ES-I3 (cell line): Measurements from ENCODE around the gene CKM.
"Not testable (repeated sequence)": the region's sequence is repeated elsewhere in the genome, so short reads cannot be mapped to it uniquely, and the experiment has no call there.

Experiments used
- H3K36me3 ChIP-seq: 2 replicates; pipeline ENCODE4 v1.6.1; 2013; ENCODE audit warnings: mild to moderate bottlenecking, low read length, control low read depth, moderate library complexity; ENCODE audit not compliant: insufficient read depth
- H3K4me1 ChIP-seq: 2 replicates; pipeline ENCODE4 v1.6.1; 2013; ENCODE audit warnings: mild to moderate bottlenecking, control low read depth, low read length; ENCODE audit not compliant: insufficient read depth
- H3K9ac ChIP-seq: 2 replicates; pipeline ENCODE4 v1.6.1; 2013; ENCODE audit warnings: low read depth, mild to moderate bottlenecking, low read length, moderate library complexity
- H3K9me3 ChIP-seq: 2 replicates; pipeline ENCODE4 v1.6.1; 2013; ENCODE audit warnings: mild to moderate bottlenecking, low read length, moderate library complexity; ENCODE audit not compliant: control insufficient read depth, insufficient read depth

CKM gene

DNA sequence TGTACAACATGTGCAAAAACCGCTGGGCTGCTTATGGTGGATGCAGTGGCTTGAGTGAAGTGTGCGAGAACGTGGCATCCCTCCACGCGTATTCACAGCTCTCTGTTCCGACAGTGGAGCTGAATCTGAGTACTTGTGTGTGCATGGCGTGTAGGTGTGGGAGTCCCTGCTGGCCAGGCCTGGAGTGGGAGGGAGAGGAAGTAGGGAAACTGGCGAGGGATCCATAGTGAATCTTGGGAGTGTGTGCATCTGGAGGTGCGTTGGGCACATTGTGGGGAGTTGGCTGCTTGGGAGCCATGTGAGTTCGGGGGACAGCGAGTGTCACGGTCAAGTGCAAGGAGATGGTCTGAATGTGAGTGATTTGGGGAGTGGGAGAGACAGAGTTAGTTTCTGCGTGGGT lies 20.2 kb upstream of the CKM start:
- H3K4me1 ChIP-seq, result no peaks in the 10 kb centered on the region; the same call in 1 of the 2 replicates
- no peaks in the 10 kb centered on the region for H3K9me3 ChIP-seq
- H3K36me3 ChIP-seq, result no peaks in the 10 kb centered on the region
- H3K9ac ChIP-seq, result no peak overlapping the region

DNA sequence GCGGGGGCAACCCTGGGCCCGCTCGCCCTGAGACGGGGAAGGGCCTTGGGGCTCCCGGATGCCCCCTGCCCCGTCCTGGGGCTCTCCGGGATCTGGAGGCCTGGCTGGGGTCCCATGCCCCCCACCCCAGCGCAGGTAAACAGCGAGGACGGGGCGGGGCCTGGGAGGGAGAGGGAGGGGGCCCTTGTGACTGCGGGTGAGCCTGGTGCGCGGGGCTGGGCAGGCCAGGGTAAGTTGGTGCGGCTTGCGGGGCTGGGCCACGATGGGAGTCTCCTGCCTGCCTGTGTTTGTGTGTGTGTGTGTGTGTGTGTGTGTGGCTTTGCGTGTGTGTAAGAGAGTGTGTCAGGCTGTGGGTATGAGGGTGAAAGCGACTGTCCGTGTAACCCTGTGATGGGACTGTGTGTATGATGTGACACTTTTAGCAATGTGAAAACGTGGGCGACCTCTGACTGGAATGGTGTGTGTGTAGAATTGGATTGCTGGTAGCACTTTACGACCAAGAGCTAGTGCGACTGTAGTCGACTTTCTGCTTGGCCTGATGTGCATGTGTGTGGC lies 18.3 kb upstream of the CKM start:
- H3K9me3 ChIP-seq, result no peaks in the 10 kb centered on the region
- no peaks in the 10 kb centered on the region; the same call in 1 of the 2 replicates for H3K4me1 ChIP-seq
- H3K36me3 ChIP-seq, result no peaks in the 10 kb centered on the region
- peak overlapping the region; percentile 92 for H3K9ac ChIP-seq

GRCh38 chr19:45340232-45340898 lies 17.7 kb upstream of the CKM start, which contains the start of gene KLC3:
Gene KLC3, plus strand, starts transcription at chr19:45340750. Its CDS starts 4,792 bp downstream, at chr19:45345542.
- H3K9ac ChIP-seq, result peak within 1 kb of the TSS; percentile 92
- H3K4me1 ChIP-seq, result no peaks in the 10 kb centered on the region; the same call in 1 of the 2 replicates
- H3K9me3 ChIP-seq, result no peaks in the 10 kb centered on the region
- H3K36me3 ChIP-seq, result no peaks in the 10 kb centered on the region

GRCh38 chr19:45339629-45340028 lies 17.0 kb upstream of the CKM start:
- no peak overlapping the region for H3K9ac ChIP-seq
- no peaks in the 10 kb centered on the region; the same call in 1 of the 2 replicates for H3K4me1 ChIP-seq
- no peaks in the 10 kb centered on the region for H3K36me3 ChIP-seq
- no peaks in the 10 kb centered on the region for H3K9me3 ChIP-seq

GRCh38 chr19:45336696-45337251 lies 14.1 kb upstream of the CKM start:
- no peaks in the 10 kb centered on the region for H3K36me3 ChIP-seq
- H3K9ac ChIP-seq, result no peak overlapping the region
- H3K9me3 ChIP-seq, result no peaks in the 10 kb centered on the region
- H3K4me1 ChIP-seq, result no peaks in the 10 kb centered on the region; the same call in 1 of the 2 replicates

DNA sequence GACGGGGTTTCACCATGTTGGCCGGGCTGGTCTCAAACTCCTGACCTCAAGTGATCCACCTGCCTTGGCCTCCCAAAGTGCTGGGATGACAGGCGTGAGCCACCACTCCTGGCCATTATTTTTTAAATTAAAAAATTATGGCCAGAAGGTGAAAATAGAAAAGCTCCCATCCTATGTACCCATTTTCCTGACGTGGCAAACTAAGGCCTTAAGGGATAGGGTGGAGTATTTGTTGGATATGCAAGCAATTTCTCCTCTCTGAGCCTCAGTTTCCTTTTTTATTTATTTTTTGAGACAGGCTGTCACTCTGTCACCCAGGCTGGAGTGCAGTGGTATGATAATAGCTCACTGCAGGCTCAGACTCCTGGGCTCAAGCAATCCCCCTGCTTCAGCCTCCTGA lies 12.2 kb upstream of the CKM start:
- not testable (repeated sequence) for H3K9me3 ChIP-seq, H3K36me3 ChIP-seq, H3K4me1 ChIP-seq, H3K9ac ChIP-seq

DNA sequence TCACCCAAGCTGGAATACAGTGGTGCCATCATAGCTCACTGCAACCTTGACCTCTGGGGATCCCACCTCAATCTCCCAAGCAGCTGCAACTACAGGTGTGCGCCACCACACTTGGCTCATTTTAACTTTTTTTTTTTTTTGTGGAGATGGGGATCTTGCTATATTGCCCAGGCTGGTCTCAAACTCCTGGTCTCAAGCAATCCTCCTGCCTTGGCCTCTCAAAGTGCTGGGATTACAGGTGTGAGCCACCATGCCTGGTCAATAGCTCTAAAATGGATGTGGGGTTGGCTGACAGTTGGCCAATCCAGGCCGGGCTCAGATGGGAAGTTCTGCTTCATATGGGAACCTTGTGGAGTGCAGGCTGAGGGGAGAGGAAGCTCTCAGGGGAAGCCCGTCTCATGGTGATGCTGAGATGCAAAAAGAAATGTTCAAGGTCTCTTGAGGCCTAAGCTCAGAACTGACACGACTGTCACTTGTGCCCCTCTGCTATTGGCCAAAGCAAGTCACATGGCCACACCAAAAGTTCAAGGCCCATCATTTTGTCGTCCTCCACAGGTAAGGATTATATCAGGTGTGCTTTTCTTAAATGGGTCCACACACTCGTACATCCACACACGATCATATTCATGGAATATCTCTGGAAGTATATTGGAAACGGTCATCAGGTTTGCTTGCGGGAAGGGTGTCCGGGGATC lies 11.1 kb upstream of the CKM start:
- Histone ChIP-seq H3K4me1 (no peaks in the 10 kb centered on the region), H3K36me3 (no peaks in the 10 kb centered on the region), H3K9ac (no peak overlapping the region), H3K9me3 (no peaks in the 10 kb centered on the region)

GRCh38 chr19:45331411-45331810 lies 8.7 kb upstream of the CKM start:
- no peaks in the 10 kb centered on the region for H3K9me3 ChIP-seq
- no peaks in the 10 kb centered on the region for H3K36me3 ChIP-seq
- no peak overlapping the region for H3K9ac ChIP-seq
- H3K4me1 ChIP-seq, result no peaks in the 10 kb centered on the region

GRCh38 chr19:45327404-45328143 lies 4.9 kb upstream of the CKM start:
- H3K36me3 ChIP-seq, result no peaks in the 10 kb centered on the region
- peaks cover 8% of the 10 kb centered on the region; the same call in 1 of the 2 replicates for H3K4me1 ChIP-seq
- H3K9ac ChIP-seq, result no peak overlapping the region
- no peaks in the 10 kb centered on the region for H3K9me3 ChIP-seq

DNA sequence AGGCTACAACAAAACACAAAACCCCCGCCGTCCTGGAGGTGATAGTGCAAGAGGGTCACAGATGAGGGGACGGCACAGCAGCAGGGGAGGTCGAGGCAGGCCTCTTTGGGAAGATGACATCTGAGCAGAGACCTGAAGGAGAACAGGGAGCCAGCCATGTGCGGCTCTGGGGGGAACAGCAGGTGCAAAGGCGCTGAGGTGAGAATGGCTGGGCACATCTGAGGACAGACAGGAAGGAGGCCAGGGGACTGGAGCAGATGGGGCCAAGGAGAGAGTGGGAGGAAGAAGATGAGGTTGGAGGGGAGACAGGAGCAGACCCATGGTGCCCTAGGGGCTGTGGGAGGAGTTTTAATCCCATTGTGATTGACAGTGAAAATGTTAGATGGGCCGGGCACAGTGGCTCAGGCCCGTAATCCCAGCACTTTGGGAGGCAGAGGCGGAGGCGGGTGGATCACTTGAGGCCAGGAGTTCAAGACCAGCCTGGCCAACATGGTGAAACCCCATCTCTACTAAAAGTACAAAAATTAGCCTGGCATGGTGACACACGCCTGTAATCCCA lies 1.8 kb upstream of the CKM start:
- Histone ChIP-seq H3K36me3 (no peaks in the 10 kb centered on the region), H3K9ac (peak overlapping the region; percentile 65; the same call in 1 of the 2 replicates), H3K4me1 (peaks cover 14% of the 10 kb centered on the region; the same call in 1 of the 2 replicates), H3K9me3 (no peaks in the 10 kb centered on the region)

DNA sequence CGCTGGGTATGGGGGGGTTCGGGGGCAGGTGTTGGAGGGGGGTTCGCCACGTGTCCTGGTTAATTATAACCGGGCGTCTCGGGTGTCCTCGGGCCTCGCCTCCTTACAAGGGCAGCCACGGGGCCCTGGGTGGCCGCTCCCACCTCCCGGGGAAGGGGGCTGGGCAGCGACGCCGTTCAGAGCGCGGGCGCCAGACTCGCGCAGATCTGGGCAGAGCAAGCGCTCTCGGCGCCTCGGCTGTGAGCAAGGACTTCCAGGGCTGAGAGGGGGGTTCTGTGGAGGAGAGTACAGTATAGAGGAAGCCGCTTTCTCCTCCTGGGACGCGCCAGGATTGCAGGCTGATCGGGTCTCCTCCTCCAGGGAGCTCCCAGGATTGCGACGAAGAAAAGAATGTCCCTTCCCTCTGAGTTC lies 1.0 kb upstream of the CKM start:
- no peaks in the 10 kb centered on the region for H3K36me3 ChIP-seq
- no peaks in the 10 kb centered on the region for H3K9me3 ChIP-seq
- H3K4me1 ChIP-seq, result peaks cover 14% of the 10 kb centered on the region; the same call in 1 of the 2 replicates
- H3K9ac ChIP-seq, result peak overlapping the region; percentile 65

- H3K9me3 ChIP-seq, result no peaks in the 10 kb centered on the region
- no peaks in the 10 kb centered on the region for H3K36me3 ChIP-seq
- H3K4me1 ChIP-seq, result peaks cover 14% of the 10 kb centered on the region; the same call in 1 of the 2 replicates
- H3K9ac ChIP-seq, result no peak overlapping the region
Measured at GRCh38 chr19:45322311-45322710, 364 bp downstream of the CKM start.

GRCh38 chr19:45321848-45322247 lies 827 bp downstream of the CKM start:
- no peaks in the 10 kb centered on the region for H3K36me3 ChIP-seq
- peaks cover 14% of the 10 kb centered on the region; the same call in 1 of the 2 replicates for H3K4me1 ChIP-seq
- no peak overlapping the region for H3K9ac ChIP-seq
- H3K9me3 ChIP-seq, result no peaks in the 10 kb centered on the region
